HepG2 (cell line): ENCODE results near the gene NFYB. TPM values are rescaled to one million over a fixed set of nuclear protein-coding genes. Genes with fewer than 3 reads are reported as not detected.

Experiments used
- ATF7 ChIP-seq, 2 experiments: fragments of 450-650 bp in 1 of 2; sonication (generic) in 1 of 2; formaldehyde crosslinking in 1 of 2; IDR thresholded peaks; 2 replicates each; pipeline versions ENCODE4 v1.4.0 to v1.6.1; 2016 to 2020; ENCODE audit warnings: antibody characterized with exemption in 1 of 2, mild to moderate bottlenecking in 1 of 2, missing genetic modification reagents in 1 of 2
- CTCF ChIP-seq: sonication (generic); formaldehyde crosslinking; IDR thresholded peaks from 2 replicates; pipeline ENCODE4 v1.5.0; 2020; ENCODE audit warnings: mild to moderate bottlenecking, missing genetic modification reagents, moderate library complexity
- DRAP1 ChIP-seq: IDR thresholded peaks from 2 replicates; pipeline ENCODE4 v1.6.1; 2016; ENCODE audit warnings: missing genetic modification reagents, missing compliant biosample characterization
- ELF3 ChIP-seq: IDR thresholded peaks from 2 replicates; pipeline ENCODE4 v1.6.1; 2016; ENCODE audit warnings: missing genetic modification reagents, missing compliant biosample characterization
- HDAC6 ChIP-seq: fragments of 200-600 bp; sonication (generic); IDR thresholded peaks from 2 replicates; pipeline ENCODE4 v1.7.0; 2017; ENCODE audit warnings: mild to moderate bottlenecking, antibody characterized with exemption, low read length, low read depth
- HMGXB4 ChIP-seq, 2 experiments: sonication (generic) in 1 of 2; formaldehyde crosslinking in 1 of 2; IDR thresholded peaks; 2 replicates each; pipeline versions ENCODE4 v1.4.0 to v1.6.1; 2018 to 2020; ENCODE audit warnings: missing genetic modification reagents in 2 of 2, borderline replicate concordance in 1 of 2, low read depth in 1 of 2, mild to moderate bottlenecking in 1 of 2, missing biosample characterization in 1 of 2
- MTA1 ChIP-seq: sonication (generic); formaldehyde crosslinking; IDR thresholded peaks from 2 replicates; pipeline ENCODE4 v1.4.0; 2020; ENCODE audit warnings: missing genetic modification reagents, mild to moderate bottlenecking, borderline replicate concordance
- NONO ChIP-seq, 2 experiments: fragments of 450-650 bp in 1 of 2; sonication (generic) in 1 of 2; formaldehyde crosslinking in 1 of 2; IDR thresholded peaks in 1 of 2; conservative IDR thresholded peaks in 1 of 2; 2 replicates each; pipeline versions ENCODE4 v1.6.1 to v1.8.0; 2017 to 2022; ENCODE audit warnings: mild to moderate bottlenecking in 1 of 2, missing genetic modification reagents in 1 of 2, moderate library complexity in 1 of 2
- POGZ ChIP-seq: sonication (generic); formaldehyde crosslinking; IDR thresholded peaks from 2 replicates; pipeline ENCODE4 v1.4.0; 2020; ENCODE audit warnings: mild to moderate bottlenecking, missing genetic modification reagents
- ZMYM4 ChIP-seq: sonication (generic); formaldehyde crosslinking; IDR thresholded peaks from 2 replicates; pipeline ENCODE4 v1.8.1; 2023; ENCODE audit warnings: mild to moderate bottlenecking, missing genetic modification reagents
- ZNF333 ChIP-seq: sonication (generic); formaldehyde crosslinking; IDR thresholded peaks from 2 replicates; pipeline ENCODE4 v1.4.0; 2020; ENCODE audit warnings: mild to moderate bottlenecking, missing genetic modification reagents, borderline replicate concordance
- ZNF350 ChIP-seq: sonication (generic); formaldehyde crosslinking; IDR thresholded peaks from 2 replicates; pipeline ENCODE4 v1.4.0; 2020; ENCODE audit warnings: mild to moderate bottlenecking, low read depth, missing genetic modification reagents, borderline replicate concordance
- ZNF510 ChIP-seq: sonication (generic); formaldehyde crosslinking; IDR thresholded peaks from 2 replicates; pipeline ENCODE4 v1.4.0; 2020; ENCODE audit warnings: low read depth, mild to moderate bottlenecking, missing genetic modification reagents
- ZNF530 ChIP-seq: sonication (generic); formaldehyde crosslinking; IDR thresholded peaks from 2 replicates; pipeline ENCODE4 v1.5.0; 2020; ENCODE audit warnings: low read depth, mild to moderate bottlenecking, missing genetic modification reagents
- ZNF549 ChIP-seq: sonication (generic); formaldehyde crosslinking; IDR thresholded peaks from 2 replicates; pipeline ENCODE4 v1.5.0; 2020; ENCODE audit warnings: missing genetic modification reagents
- ZNF562 ChIP-seq: sonication (generic); formaldehyde crosslinking; IDR thresholded peaks from 2 replicates; pipeline ENCODE4 v1.8.0; 2022; ENCODE audit warnings: missing genetic modification reagents, borderline replicate concordance
- ZNF598 ChIP-seq: sonication (generic); formaldehyde crosslinking; IDR thresholded peaks from 2 replicates; pipeline ENCODE4 v1.5.1; 2020; ENCODE audit warnings: mild to moderate bottlenecking, missing genetic modification reagents, borderline replicate concordance
- ZNF619 ChIP-seq: sonication (generic); formaldehyde crosslinking; IDR thresholded peaks from 2 replicates; pipeline ENCODE4 v1.4.0; 2020; ENCODE audit warnings: mild to moderate bottlenecking, missing genetic modification reagents
- ZNF691 ChIP-seq: sonication (generic); formaldehyde crosslinking; IDR thresholded peaks from 2 replicates; pipeline ENCODE4 v1.4.0; 2020; ENCODE audit warnings: missing genetic modification reagents, low read depth, mild to moderate bottlenecking, borderline replicate concordance
- ZNF747 ChIP-seq: sonication (generic); formaldehyde crosslinking; IDR thresholded peaks from 2 replicates; pipeline ENCODE4 v1.8.1; 2023; ENCODE audit warnings: missing genetic modification reagents, mild to moderate bottlenecking, borderline replicate concordance
- ZNF782 ChIP-seq: sonication (generic); formaldehyde crosslinking; IDR thresholded peaks from 2 replicates; pipeline ENCODE4 v1.4.0; 2020; ENCODE audit warnings: missing genetic modification reagents, mild to moderate bottlenecking, borderline replicate concordance
- polyA plus RNA-seq, 8 experiments: library from polyadenylated mRNA; depleted of rRNA in 3 of 8; stranded (reverse) in 7 of 8; unstranded in 1 of 8; fragments of >200 nt; fragmentation: Illumina TruSeq in 4 of 8; extraction: Trizol in 4 of 8; gene quantifications; 2 replicates each; pipeline versions ENCODE4 v1.2.1 to v1.2.3, GENCODE V29; 2011 to 2016; ENCODE audit warnings: low read depth in 4 of 8, missing spikeins in 1 of 8, mixed read lengths in 1 of 8; ENCODE audit not compliant: insufficient read depth in 1 of 8
- total RNA-seq, 5 experiments: library from RNA; depleted of rRNA; stranded (reverse); fragments of >200 nt; fragmentation: Illumina TruSeq; extraction: Trizol; gene quantifications; 2 replicates each; pipeline ENCODE4 v1.2.3, GENCODE V29; 2016; ENCODE audit warnings: low read depth in 1 of 5

The NFYB gene
- total and polyA plus RNA-seq, 2 of the 13 experiments (the other 11 are each of a cell fraction or from before 2014, with no cell fraction given) = 18.7 to 36.6 TPM

GRCh38 chr12:104137902-104138796 lies at the start of gene NFYB (continued):
- no peak; the same call in 1 of the 2 replicates for TF ChIP-seq MTA1
- TF ChIP-seq NONO (IDR thresholded peaks at IDR 0.05) = no peak
- TF ChIP-seq NONO (CRISPR knock-in tag; conservative IDR thresholded peaks at IDR 0.05) = no peak
- TF ChIP-seq ELF3 (CRISPR knock-in tag) = peak; percentile 8; the same call in 1 of the 2 replicates
- TF ChIP-seq CTCF (CRISPR knock-in tag) = no peak
- no peak for TF ChIP-seq ZNF782 (CRISPR knock-in tag)
- peak; percentile 49; the same call in 1 of the 2 replicates for TF ChIP-seq ZNF747 (CRISPR knock-in tag)
- no peak for TF ChIP-seq ZNF691
- peak; percentile 81 for TF ChIP-seq POGZ
- TF ChIP-seq ZNF333 (CRISPR knock-in tag) = no peak
- 0 out of 2 replicates have a peak, but pooled peaks have one; percentile 22 for TF ChIP-seq ZNF619 (CRISPR knock-in tag)
- no peak for TF ChIP-seq ZNF549 (CRISPR knock-in tag)
- TF ChIP-seq ZNF350 (CRISPR knock-in tag) = no peak
- TF ChIP-seq ZNF598 (CRISPR knock-in tag) = no peak
- TF ChIP-seq ATF7 (IDR thresholded peaks at IDR 0.05) = no peak
- no peak for TF ChIP-seq ATF7 (CRISPR knock-in tag; IDR thresholded peaks at IDR 0.05)
- no peak for TF ChIP-seq ZNF510 (CRISPR knock-in tag)
- TF ChIP-seq ZNF530 (CRISPR knock-in tag) = no peak
- TF ChIP-seq ZMYM4 = peak; percentile 95
- TF ChIP-seq HMGXB4 (CRISPR knock-in tag; IDR thresholded peaks at IDR 0.05; ENCODE audit: borderline replicate concordance in 1 of 2, low read depth in 1 of 2) = 0 out of 4 replicates have a peak, but pooled peaks of 1 of the 2 experiments have one; percentile 21
- peak; percentile 73 for TF ChIP-seq DRAP1 (CRISPR knock-in tag)
- TF ChIP-seq ZNF562 (CRISPR knock-in tag) = no peak
- TF ChIP-seq HDAC6 = no peak
